HUDEP-2 (cell line): ENCODE measurements around the gene CD53.
"Not testable (repeated sequence)": the region's sequence is repeated elsewhere in the genome, so short reads cannot be mapped to it uniquely, and the experiment has no call there.

Experiments used
- DNase-seq, 76 experiments: peaks; one replicate each; lab custom pipeline; 2025; ENCODE audit not compliant: unreplicated experiment in 76 of 76; lab: John Stamatoyannopoulos, UW

Gene CD53

GRCh38 chr1:110914676-110915075, 41.7 kb downstream of the CD53 start:
- no peak for DNase-seq

- DNase-seq: no peak
Measured at GRCh38 chr1:110915804-110916203, 42.9 kb downstream of the CD53 start.

- DNase-seq: no peak
Measured at GRCh38 chr1:110916274-110916668, 43.3 kb downstream of the CD53 start.

GRCh38 chr1:110916669-110917306, 43.8 kb downstream of the CD53 start:
- peak in 55 of 76 experiments; percentile 3 to 70 (median 31) for DNase-seq

GRCh38 chr1:110918016-110918415, 45.1 kb downstream of the CD53 start:
- DNase-seq: no peak

GRCh38 chr1:110921953-110922352, 49.0 kb downstream of the CD53 start:
- DNase-seq: no peak

GRCh38 chr1:110927484-110928075, 54.6 kb downstream of the CD53 start:
- no peak for DNase-seq

GRCh38 chr1:110928191-110928590, 55.2 kb downstream of the CD53 start:
- no peak for DNase-seq

GRCh38 chr1:110928904-110929303, 56.0 kb downstream of the CD53 start:
- DNase-seq: no peak

GRCh38 chr1:110931097-110931496, 58.1 kb downstream of the CD53 start:
- DNase-seq: not testable (repeated sequence)

GRCh38 chr1:110936567-110936966, 63.6 kb downstream of the CD53 start:
- DNase-seq: no peak

- no peak for DNase-seq
Measured at GRCh38 chr1:110944806-110945205, 71.9 kb downstream of the CD53 start.

GRCh38 chr1:110945626-110946025, 72.7 kb downstream of the CD53 start:
- DNase-seq: no peak

- DNase-seq: no peak
Measured at GRCh38 chr1:110948038-110948810, 75.3 kb downstream of the CD53 start.
